H1 (cell line): ENCODE results near the gene CRYGA.
"Not testable (repeated sequence)": the region's sequence is repeated elsewhere in the genome, so short reads cannot be mapped to it uniquely, and the experiment has no call there.

ENCODE experiments used
- CEBPB ChIP-seq: IDR thresholded peaks from 2 replicates; pipeline ENCODE4 v1.6.1; 2012; ENCODE audit warnings: low read depth, low read length
- MAFK ChIP-seq: IDR thresholded peaks from 2 replicates; pipeline ENCODE4 v1.6.1; 2012; ENCODE audit warnings: low read depth, mild to moderate bottlenecking, improper control_type of control experiment, low read length
- POLR2A ChIP-seq, 2 experiments: IDR thresholded peaks; 1 replicate in 1 of 2; 2 replicates in 1 of 2; pipeline ENCODE4 v1.6.1; 2011; ENCODE audit warnings: low read depth in 2 of 2, low read length in 2 of 2, mild to moderate bottlenecking in 2 of 2; ENCODE audit errors: control extremely low read depth in 1 of 2

- not testable (repeated sequence) for TF ChIP-seq POLR2A (IDR thresholded peaks at IDR 0.05; ENCODE audit: control extremely low read depth in 1 of 2, low read depth in 2 of 2, low read length in 2 of 2); CEBPB; MAFK
Measured at GRCh38 chr2:208117390-208117789, 46.0 kb downstream of the CRYGA start.
